22Rv1 (cell line): ENCODE measurements around the gene UBAP2L.
"Not testable (repeated sequence)": the region's sequence is repeated elsewhere in the genome, so short reads cannot be mapped to it uniquely, and the experiment has no call there.

Source experiments
- ZFX ChIP-seq: fragments of 450-650 bp; IDR thresholded peaks from 2 replicates; pipeline ENCODE4 v1.6.1; 2017; ENCODE audit warnings: antibody characterized with exemption, borderline replicate concordance
- TF ChIP-seq, protein P1 (sequence below): fragments of 450-650 bp; IDR thresholded peaks from 2 replicates; pipeline ENCODE4 v1.5.1; 2017; ENCODE audit warnings: mild to moderate bottlenecking

DNA sequence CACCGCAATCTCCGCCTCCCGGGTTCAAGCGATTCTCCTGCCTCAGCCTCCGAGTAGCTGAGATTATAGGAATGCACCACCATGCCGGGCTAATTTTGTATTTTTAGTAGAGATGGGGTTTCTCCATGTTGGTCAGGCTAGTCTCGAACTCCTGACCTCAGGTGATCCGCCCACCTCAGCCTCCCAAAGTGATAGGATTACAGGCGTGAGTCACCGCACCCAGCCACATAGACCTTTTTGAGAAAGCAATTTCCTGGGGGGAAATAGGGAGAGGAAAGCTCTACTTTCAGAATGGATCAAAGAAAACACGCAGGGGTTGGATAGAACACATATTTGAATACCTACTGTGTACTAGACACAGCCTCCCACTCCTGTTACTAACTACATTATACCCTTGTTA lies 15.0 kb upstream of the UBAP2L start:
- TF ChIP-seq, protein P1, sequence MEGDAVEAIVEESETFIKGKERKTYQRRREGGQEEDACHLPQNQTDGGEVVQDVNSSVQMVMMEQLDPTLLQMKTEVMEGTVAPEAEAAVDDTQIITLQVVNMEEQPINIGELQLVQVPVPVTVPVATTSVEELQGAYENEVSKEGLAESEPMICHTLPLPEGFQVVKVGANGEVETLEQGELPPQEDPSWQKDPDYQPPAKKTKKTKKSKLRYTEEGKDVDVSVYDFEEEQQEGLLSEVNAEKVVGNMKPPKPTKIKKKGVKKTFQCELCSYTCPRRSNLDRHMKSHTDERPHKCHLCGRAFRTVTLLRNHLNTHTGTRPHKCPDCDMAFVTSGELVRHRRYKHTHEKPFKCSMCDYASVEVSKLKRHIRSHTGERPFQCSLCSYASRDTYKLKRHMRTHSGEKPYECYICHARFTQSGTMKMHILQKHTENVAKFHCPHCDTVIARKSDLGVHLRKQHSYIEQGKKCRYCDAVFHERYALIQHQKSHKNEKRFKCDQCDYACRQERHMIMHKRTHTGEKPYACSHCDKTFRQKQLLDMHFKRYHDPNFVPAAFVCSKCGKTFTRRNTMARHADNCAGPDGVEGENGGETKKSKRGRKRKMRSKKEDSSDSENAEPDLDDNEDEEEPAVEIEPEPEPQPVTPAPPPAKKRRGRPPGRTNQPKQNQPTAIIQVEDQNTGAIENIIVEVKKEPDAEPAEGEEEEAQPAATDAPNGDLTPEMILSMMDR: not testable (repeated sequence)
- TF ChIP-seq ZFX: not testable (repeated sequence)
